PC-3 (cell line): ENCODE data around the gene TPK1.

Source experiments
- EZH2 ChIP-seq: fragments of 300-600 bp; sonication (generic); IDR thresholded peaks from one replicate; pipeline ENCODE4 v1.6.1; 2017; ENCODE audit warnings: antibody characterized with exemption, mild to moderate bottlenecking, low read length; ENCODE audit not compliant: unreplicated experiment
- EZH2phosphoT487 ChIP-seq: fragments of 300-600 bp; sonication (generic); IDR thresholded peaks from 2 replicates; pipeline ENCODE4 v1.6.1; 2018; ENCODE audit warnings: mild to moderate bottlenecking, antibody characterized with exemption, low read length, borderline replicate concordance

DNA sequence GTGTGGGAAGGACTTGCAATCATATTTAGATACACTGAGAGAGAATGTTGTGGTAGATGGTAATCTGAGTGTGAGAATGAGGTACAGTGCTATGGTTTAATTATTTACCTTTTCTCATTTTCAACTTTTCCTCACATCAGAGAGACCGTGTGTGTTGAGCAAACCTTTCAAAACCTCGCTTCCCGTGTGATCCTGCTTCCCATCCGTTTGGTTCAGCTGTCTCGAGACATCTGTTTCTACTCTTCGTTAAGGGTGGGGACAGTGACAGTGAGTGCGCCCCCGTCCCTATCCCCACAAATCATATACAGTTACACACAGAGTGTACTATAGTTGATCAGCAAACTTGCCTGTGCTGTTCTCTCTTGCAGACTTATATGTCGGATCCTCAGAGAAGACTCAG, 399.4 kb downstream of the TPK1 start:
- TF ChIP-seq EZH2phosphoT487: no peak
- no peak for TF ChIP-seq EZH2
